CD8-positive, alpha-beta memory T cell (primary cell): ENCODE measurements around the gene CSMD2. TPM values are rescaled to one million over a fixed set of nuclear protein-coding genes. Genes with fewer than 3 reads are reported as not detected.

Experiments used
- CTCF ChIA-PET: fragments of 350-600 bp; sonication (Branson Sonifier 250); formaldehyde crosslinking; loops from one replicate; lab custom pipeline; 2021; ENCODE audit warnings: antibody characterized with exemption; lab: Charles Lee
- POLR2A ChIA-PET: fragments of 350-600 bp; sonication (Branson Sonifier 250); formaldehyde crosslinking; loops from one replicate; lab custom pipeline; 2021; ENCODE audit warnings: antibody characterized with exemption; lab: Charles Lee
- DNase-seq, 5 donors: peaks; one replicate each; pipeline versions ENCODE4 v3.0.0 to v3.0.0-alpha.2; 2020 to 2022; ENCODE audit warnings: mixed read lengths in 1 of 5
- H3K27ac ChIP-seq: one replicate; pipeline ENCODE4 v1.7.0; 2013; ENCODE audit warnings: low read depth, mild to moderate bottlenecking, low read length, moderate library complexity
- H3K27me3 ChIP-seq: 2 replicates; pipeline ENCODE4 v1.7.0; 2013; ENCODE audit warnings: low read length, mild to moderate bottlenecking; ENCODE audit not compliant: insufficient read depth, poor library complexity, severe bottlenecking
- H3K36me3 ChIP-seq: 2 replicates; pipeline ENCODE4 v1.7.0; 2013; ENCODE audit warnings: mild to moderate bottlenecking, low read length, moderate library complexity; ENCODE audit not compliant: insufficient read depth
- H3K4me1 ChIP-seq: 2 replicates; pipeline ENCODE4 v1.7.0; 2013; ENCODE audit warnings: mild to moderate bottlenecking, low read length, moderate library complexity; ENCODE audit not compliant: insufficient read depth
- H3K4me3 ChIP-seq: 2 replicates; pipeline ENCODE4 v1.7.0; 2013; ENCODE audit warnings: mild to moderate bottlenecking, low read length
- H3K9me3 ChIP-seq: 2 replicates; pipeline ENCODE4 v1.7.0; 2013; ENCODE audit warnings: mild to moderate bottlenecking, low read length
- H3K27ac Mint-ChIP-seq, 8 donors: one replicate each; pipeline ENCODE4 v1.8.0; 2020 to 2021; ENCODE audit warnings: mixed read lengths in 8 of 8, mild to moderate bottlenecking in 6 of 8, inconsistent platforms in 3 of 8, moderate library complexity in 3 of 8
- H3K27me3 Mint-ChIP-seq, 2 donors: one replicate each; pipeline ENCODE4 v1.8.0; 2020 to 2021; ENCODE audit warnings: mixed read lengths in 2 of 2, mild to moderate bottlenecking in 1 of 2, moderate library complexity in 1 of 2
- H3K36me3 Mint-ChIP-seq, 3 donors: one replicate each; pipeline ENCODE4 v1.8.0; 2020 to 2021; ENCODE audit warnings: mixed read lengths in 3 of 3, inconsistent platforms in 1 of 3, mild to moderate bottlenecking in 1 of 3
- H3K4me1 Mint-ChIP-seq, 3 donors: one replicate each; pipeline ENCODE4 v1.8.0; 2020 to 2021; ENCODE audit warnings: mixed read lengths in 3 of 3, inconsistent platforms in 1 of 3, mild to moderate bottlenecking in 1 of 3
- H3K4me3 Mint-ChIP-seq, 7 donors: one replicate each; pipeline ENCODE4 v1.8.0; 2020 to 2021; ENCODE audit warnings: mixed read lengths in 7 of 7, mild to moderate bottlenecking in 6 of 7, moderate library complexity in 4 of 7, inconsistent platforms in 2 of 7
- H3K9me3 Mint-ChIP-seq, 5 donors: one replicate each; pipeline ENCODE4 v1.8.0; 2020 to 2022; ENCODE audit warnings: mixed read lengths in 5 of 5, mild to moderate bottlenecking in 3 of 5, moderate library complexity in 2 of 5, inconsistent platforms in 1 of 5
- polyA plus RNA-seq: library from polyadenylated mRNA; unstranded; fragments of 300-500 nt; fragmentation: Illumina TruSeq; gene quantifications from one replicate; pipeline ENCODE4 v1.2.3, GENCODE V29; 2021
- total RNA-seq, 2 experiments: library from RNA; stranded (reverse); gene quantifications; one replicate each; pipeline ENCODE4 v1.2.3, GENCODE V29; 2021

The CSMD2 gene
- total and polyA plus RNA-seq, 3 experiments from 2014 or later: not detected

DNA sequence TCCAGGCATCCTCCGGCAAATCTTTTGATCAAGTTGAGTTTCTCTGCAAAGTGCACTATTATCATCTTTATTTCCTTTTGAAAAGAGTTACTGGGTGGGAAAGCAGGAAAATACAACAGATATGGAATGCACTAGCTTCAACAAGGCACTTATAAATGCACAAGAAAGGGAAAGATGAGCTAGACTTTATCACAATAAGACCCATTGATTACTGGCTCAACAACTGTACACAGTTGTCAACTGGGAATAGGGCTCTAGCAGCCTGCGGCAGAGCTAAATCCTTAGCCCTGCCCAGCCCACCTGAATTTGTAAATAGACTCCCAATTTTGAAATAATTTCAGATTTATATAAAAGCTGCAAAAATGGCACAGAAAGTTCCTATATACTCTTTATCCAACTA is 111.4 kb downstream of the CSMD2 start:
- no peaks in the 10 kb centered on the region for H3K36me3 Mint-ChIP-seq
- POLR2A ChIA-PET: no interaction called here
- no peak overlapping the region for H3K4me3 Mint-ChIP-seq
- Histone ChIP-seq H3K27me3 (peaks cover 7% of the 10 kb centered on the region), H3K4me1 (no peaks in the 10 kb centered on the region), H3K9me3 (no peaks in the 10 kb centered on the region), H3K27ac (no peak overlapping the region), H3K36me3 (no peaks in the 10 kb centered on the region), H3K4me3 (no peak overlapping the region)
- no peak overlapping the region for H3K27ac Mint-ChIP-seq
- DNase-seq: no peak
- peaks cover 2 to 11% of the 10 kb centered on the region in 2 donors for H3K27me3 Mint-ChIP-seq
- no peaks in the 10 kb centered on the region for H3K4me1 Mint-ChIP-seq
- CTCF ChIA-PET: no interaction called here
- H3K9me3 Mint-ChIP-seq: peaks cover 0 to 3% (median 0%) of the 10 kb centered on the region in 5 donors

DNA sequence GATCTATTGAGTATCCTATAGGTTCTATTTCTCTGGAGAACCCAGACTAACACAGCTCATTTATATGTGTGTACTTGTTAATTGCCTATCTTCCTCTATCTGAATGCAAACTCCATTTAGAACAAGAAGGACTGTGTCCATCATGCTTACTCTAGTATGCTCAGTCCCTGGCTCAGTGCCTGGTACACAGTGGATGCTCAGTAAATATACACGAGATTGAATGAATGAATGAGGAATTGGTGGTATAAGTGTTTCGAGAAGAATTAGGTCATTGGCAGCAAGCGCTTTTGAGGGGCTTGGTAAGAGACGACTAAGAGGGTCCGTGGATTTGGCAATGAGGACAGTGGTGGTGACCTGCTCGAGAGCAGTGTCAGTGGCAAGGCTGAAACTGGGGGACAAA is 112.5 kb downstream of the CSMD2 start:
- DNase-seq: no peak
- Mint-ChIP-seq H3K4me3 (no peak overlapping the region), H3K4me1 (no peaks in the 10 kb centered on the region), H3K9me3 (peaks cover 0 to 3% (median 0%) of the 10 kb centered on the region in 5 donors), H3K27ac (peak overlapping the region in 1 of 8 donors; percentile 5), H3K36me3 (no peaks in the 10 kb centered on the region), H3K27me3 (peaks cover 2% of the 10 kb centered on the region in 2 donors)
- H3K27ac ChIP-seq: no peak overlapping the region
- CTCF ChIA-PET: no interaction called here
- H3K9me3 ChIP-seq: no peaks in the 10 kb centered on the region
- H3K27me3 ChIP-seq: no peaks in the 10 kb centered on the region
- no peaks in the 10 kb centered on the region for H3K36me3 ChIP-seq
- no peak overlapping the region for H3K4me3 ChIP-seq
- POLR2A ChIA-PET: no interaction called here
- no peaks in the 10 kb centered on the region for H3K4me1 ChIP-seq

- DNase-seq: no peak
- Histone ChIP-seq H3K4me3 (no peak overlapping the region), H3K27ac (no peak overlapping the region), H3K4me1 (no peaks in the 10 kb centered on the region), H3K9me3 (no peaks in the 10 kb centered on the region), H3K36me3 (no peaks in the 10 kb centered on the region), H3K27me3 (no peaks in the 10 kb centered on the region)
- Mint-ChIP-seq H3K27ac (no peak overlapping the region), H3K36me3 (no peaks in the 10 kb centered on the region), H3K4me1 (no peaks in the 10 kb centered on the region), H3K4me3 (no peak overlapping the region), H3K27me3 (peaks cover 0 to 7% of the 10 kb centered on the region in 2 donors), H3K9me3 (peaks cover 0 to 3% (median 0%) of the 10 kb centered on the region in 5 donors)
- ChIA-PET CTCF (no interaction called here), POLR2A (no interaction called here)
Observed at GRCh38 chr1:34050709-34051485, 114.1 kb downstream of the CSMD2 start.

GRCh38 chr1:34049994-34050393 is 115.0 kb downstream of the CSMD2 start:
- H3K36me3 ChIP-seq: no peaks in the 10 kb centered on the region
- H3K4me1 ChIP-seq: no peaks in the 10 kb centered on the region
- Mint-ChIP-seq H3K36me3 (no peaks in the 10 kb centered on the region), H3K27me3 (peaks cover 0 to 7% of the 10 kb centered on the region in 2 donors), H3K4me3 (no peak overlapping the region), H3K4me1 (no peaks in the 10 kb centered on the region), H3K27ac (no peak overlapping the region), H3K9me3 (peaks cover 0 to 3% (median 0%) of the 10 kb centered on the region in 5 donors)
- H3K9me3 ChIP-seq: no peaks in the 10 kb centered on the region
- H3K4me3 ChIP-seq: no peak overlapping the region
- H3K27me3 ChIP-seq: no peaks in the 10 kb centered on the region
- CTCF ChIA-PET: no interaction called here
- POLR2A ChIA-PET: no interaction called here
- no peak overlapping the region for H3K27ac ChIP-seq
- DNase-seq: no peak

- Mint-ChIP-seq H3K27ac (no peak overlapping the region), H3K36me3 (no peaks in the 10 kb centered on the region), H3K4me1 (no peaks in the 10 kb centered on the region), H3K4me3 (no peak overlapping the region), H3K27me3 (peaks cover 0 to 7% of the 10 kb centered on the region in 2 donors), H3K9me3 (peaks cover 0 to 3% (median 0%) of the 10 kb centered on the region in 5 donors)
- Histone ChIP-seq H3K9me3 (no peaks in the 10 kb centered on the region), H3K4me3 (no peak overlapping the region), H3K27ac (no peak overlapping the region), H3K36me3 (no peaks in the 10 kb centered on the region), H3K27me3 (no peaks in the 10 kb centered on the region), H3K4me1 (no peaks in the 10 kb centered on the region)
- no peak for DNase-seq
- POLR2A ChIA-PET: no interaction called here
- CTCF ChIA-PET: no interaction called here
Observed at GRCh38 chr1:34049477-34049876, 115.6 kb downstream of the CSMD2 start.

GRCh38 chr1:34037856-34038255 is 127.2 kb downstream of the CSMD2 start:
- no peak for DNase-seq
- Histone ChIP-seq H3K9me3 (no peaks in the 10 kb centered on the region), H3K36me3 (no peaks in the 10 kb centered on the region), H3K27me3 (no peaks in the 10 kb centered on the region), H3K4me3 (no peak overlapping the region), H3K27ac (no peak overlapping the region), H3K4me1 (no peaks in the 10 kb centered on the region)
- no peak overlapping the region for H3K4me3 Mint-ChIP-seq
- ChIA-PET CTCF (no interaction called here), POLR2A (no interaction called here)
- H3K4me1 Mint-ChIP-seq: no peaks in the 10 kb centered on the region
- no peaks in the 10 kb centered on the region for H3K36me3 Mint-ChIP-seq
- no peaks in the 10 kb centered on the region for H3K9me3 Mint-ChIP-seq
- H3K27me3 Mint-ChIP-seq: peaks cover 3 to 11% of the 10 kb centered on the region in 2 donors
- no peak overlapping the region for H3K27ac Mint-ChIP-seq

- ChIA-PET POLR2A (no interaction called here), CTCF (no interaction called here)
- no peak for DNase-seq
- H3K4me3 ChIP-seq: no peak overlapping the region
- no peaks in the 10 kb centered on the region for H3K36me3 Mint-ChIP-seq
- no peaks in the 10 kb centered on the region for H3K36me3 ChIP-seq
- no peaks in the 10 kb centered on the region for H3K9me3 ChIP-seq
- H3K4me3 Mint-ChIP-seq: no peak overlapping the region
- peaks cover 3 to 11% of the 10 kb centered on the region in 2 donors for H3K27me3 Mint-ChIP-seq
- H3K4me1 ChIP-seq: no peaks in the 10 kb centered on the region
- H3K27me3 ChIP-seq: no peaks in the 10 kb centered on the region
- H3K27ac ChIP-seq: no peak overlapping the region
- H3K4me1 Mint-ChIP-seq: no peaks in the 10 kb centered on the region
- H3K9me3 Mint-ChIP-seq: no peaks in the 10 kb centered on the region
- no peak overlapping the region for H3K27ac Mint-ChIP-seq
Observed at GRCh38 chr1:34037109-34037508, 127.9 kb downstream of the CSMD2 start.

- Mint-ChIP-seq H3K4me3 (no peak overlapping the region), H3K27ac (no peak overlapping the region), H3K27me3 (peaks cover 3 to 15% of the 10 kb centered on the region in 2 donors), H3K36me3 (no peaks in the 10 kb centered on the region), H3K9me3 (no peaks in the 10 kb centered on the region), H3K4me1 (no peaks in the 10 kb centered on the region)
- POLR2A ChIA-PET: no interaction called here
- Histone ChIP-seq H3K36me3 (no peaks in the 10 kb centered on the region), H3K27ac (no peak overlapping the region), H3K4me3 (no peak overlapping the region), H3K27me3 (no peaks in the 10 kb centered on the region), H3K9me3 (no peaks in the 10 kb centered on the region), H3K4me1 (no peaks in the 10 kb centered on the region)
- CTCF ChIA-PET: no interaction called here
- DNase-seq: no peak
Observed at GRCh38 chr1:34034036-34034435, 131.0 kb downstream of the CSMD2 start.
